Measurements from ENCODE around the gene RCE1.

RCE1 gene

DNA sequence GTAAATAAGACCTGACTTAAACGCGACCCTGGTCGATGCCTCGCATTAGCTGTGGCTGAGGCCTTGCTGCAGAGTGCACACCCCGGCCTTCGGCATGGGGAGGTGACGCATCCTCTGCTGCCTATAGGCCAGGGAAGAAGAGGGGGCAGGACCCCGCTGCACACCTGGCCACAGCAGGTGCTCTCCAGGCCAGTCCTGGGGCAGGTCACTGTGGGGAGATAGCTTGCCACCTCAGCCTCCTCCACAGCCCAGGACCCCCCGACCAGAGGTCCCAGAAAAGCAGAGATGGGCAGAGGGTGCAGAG lies 26.3 kb downstream of the RCE1 start:
- DNase-seq (ENCODE audit: low read depth, low spot score): no peak
- H3K4me3 ChIP-seq (ENCODE audit: low read depth, low read length): no peak overlapping the region
- in situ Hi-C loops (cut with HindIII; ENCODE audit: low sequenced_read_pairs): no loop called here
- TF ChIP-seq, protein P1, sequence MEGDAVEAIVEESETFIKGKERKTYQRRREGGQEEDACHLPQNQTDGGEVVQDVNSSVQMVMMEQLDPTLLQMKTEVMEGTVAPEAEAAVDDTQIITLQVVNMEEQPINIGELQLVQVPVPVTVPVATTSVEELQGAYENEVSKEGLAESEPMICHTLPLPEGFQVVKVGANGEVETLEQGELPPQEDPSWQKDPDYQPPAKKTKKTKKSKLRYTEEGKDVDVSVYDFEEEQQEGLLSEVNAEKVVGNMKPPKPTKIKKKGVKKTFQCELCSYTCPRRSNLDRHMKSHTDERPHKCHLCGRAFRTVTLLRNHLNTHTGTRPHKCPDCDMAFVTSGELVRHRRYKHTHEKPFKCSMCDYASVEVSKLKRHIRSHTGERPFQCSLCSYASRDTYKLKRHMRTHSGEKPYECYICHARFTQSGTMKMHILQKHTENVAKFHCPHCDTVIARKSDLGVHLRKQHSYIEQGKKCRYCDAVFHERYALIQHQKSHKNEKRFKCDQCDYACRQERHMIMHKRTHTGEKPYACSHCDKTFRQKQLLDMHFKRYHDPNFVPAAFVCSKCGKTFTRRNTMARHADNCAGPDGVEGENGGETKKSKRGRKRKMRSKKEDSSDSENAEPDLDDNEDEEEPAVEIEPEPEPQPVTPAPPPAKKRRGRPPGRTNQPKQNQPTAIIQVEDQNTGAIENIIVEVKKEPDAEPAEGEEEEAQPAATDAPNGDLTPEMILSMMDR (IDR thresholded peaks at IDR 0.05; ENCODE audit: low read depth, low read length): no peak

DNA sequence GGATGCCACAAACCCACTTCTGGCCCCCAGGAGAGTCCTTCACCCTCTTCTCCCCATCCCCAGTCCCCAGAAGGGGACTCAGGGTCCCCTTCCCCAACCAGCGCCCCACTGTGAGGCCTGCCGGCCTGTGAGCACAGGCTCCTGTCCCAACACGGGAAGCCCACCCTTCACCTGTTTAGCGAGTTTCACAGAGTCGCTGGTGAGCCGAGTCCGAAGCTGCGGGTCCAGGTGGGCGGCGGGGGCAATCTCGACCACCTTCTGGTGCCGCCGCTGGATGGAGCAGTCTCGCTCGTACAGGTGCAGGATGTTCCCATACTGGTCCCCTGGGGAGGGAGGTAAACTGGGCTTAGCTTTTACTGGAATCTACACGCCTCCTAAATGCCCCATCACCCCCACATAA lies 26.9 kb downstream of the RCE1 start:
- no peak for DNase-seq (ENCODE audit: low read depth, low spot score)
- in situ Hi-C loops (cut with HindIII; ENCODE audit: low sequenced_read_pairs): no loop called here
- H3K4me3 ChIP-seq (ENCODE audit: low read depth, low read length): no peak overlapping the region
- TF ChIP-seq, protein P1 (IDR thresholded peaks at IDR 0.05; ENCODE audit: low read depth, low read length): no peak

DNA sequence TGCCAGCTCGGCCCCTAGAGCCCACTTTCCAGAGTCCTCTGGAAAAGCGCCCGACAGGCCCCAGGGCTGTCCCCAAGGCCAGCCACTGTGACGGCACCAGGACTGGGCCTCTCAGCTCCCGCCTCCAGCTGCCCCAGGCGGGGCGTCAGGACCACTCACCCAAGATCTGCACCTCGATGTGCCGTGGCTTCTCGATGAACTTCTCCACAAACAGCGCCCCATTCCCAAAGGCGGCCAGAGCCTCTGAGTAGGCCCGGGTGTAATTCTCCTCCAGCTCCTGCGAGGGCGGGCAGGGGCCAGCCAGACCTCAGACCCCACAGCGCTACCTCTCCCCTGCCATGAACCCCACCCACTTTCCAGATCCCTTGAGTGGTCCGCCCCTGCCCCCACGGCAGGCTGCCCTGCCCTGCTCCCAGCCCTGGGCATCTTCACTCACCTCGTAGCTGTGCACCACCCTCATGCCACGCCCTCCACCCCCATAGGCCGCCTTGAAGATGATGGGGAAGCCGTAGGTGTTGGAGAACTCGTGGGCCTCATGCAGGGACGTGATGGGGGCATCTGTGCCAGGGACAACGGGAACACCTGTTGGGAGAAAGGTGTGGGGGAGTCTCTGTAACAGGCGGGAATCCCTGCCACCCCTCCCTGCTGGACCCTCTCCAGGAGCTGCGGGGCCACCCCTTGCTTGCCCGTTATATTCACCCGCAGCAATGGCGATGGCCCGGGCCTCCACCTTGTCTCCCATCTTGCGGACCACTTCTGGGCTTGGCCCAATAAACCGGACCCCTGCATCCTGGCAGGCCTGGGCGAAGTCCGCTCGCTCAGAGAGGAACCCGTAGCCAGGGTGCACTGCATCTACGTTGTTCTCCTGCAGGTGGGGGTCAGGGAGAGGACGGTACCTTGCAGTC lies 27.6 kb downstream of the RCE1 start:
- H3K4me3 ChIP-seq (ENCODE audit: low read depth, low read length): no peak overlapping the region
- no peak for DNase-seq (ENCODE audit: low read depth, low spot score)
- TF ChIP-seq, protein P1 (IDR thresholded peaks at IDR 0.05; ENCODE audit: low read depth, low read length): no peak
- in situ Hi-C loops (cut with HindIII; ENCODE audit: low sequenced_read_pairs): no loop called here

DNA sequence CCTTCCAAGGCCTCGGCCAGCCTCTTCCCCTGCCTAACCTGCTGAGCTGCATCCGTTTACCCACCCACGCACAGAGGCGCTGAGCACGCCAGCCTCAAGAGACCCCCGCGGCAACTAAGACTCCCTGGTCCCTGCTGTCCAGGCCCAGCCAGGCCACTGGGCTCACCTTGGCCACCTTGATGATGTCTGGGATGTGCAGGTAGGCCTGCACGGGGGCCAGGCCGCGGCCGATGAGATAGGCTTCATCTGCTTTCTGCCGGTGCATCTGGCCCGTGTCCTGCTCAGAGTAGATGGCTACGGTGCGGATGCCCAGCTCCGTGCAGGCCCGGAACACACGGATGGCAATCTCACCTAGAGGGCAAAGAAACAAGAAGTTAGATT lies 28.3 kb downstream of the RCE1 start:
- in situ Hi-C loops (cut with HindIII; ENCODE audit: low sequenced_read_pairs): no loop called here
- H3K4me3 ChIP-seq (ENCODE audit: low read depth, low read length): no peak overlapping the region
- no peak for DNase-seq (ENCODE audit: low read depth, low spot score)
- TF ChIP-seq, protein P1 (IDR thresholded peaks at IDR 0.05; ENCODE audit: low read depth, low read length): no peak

DNA sequence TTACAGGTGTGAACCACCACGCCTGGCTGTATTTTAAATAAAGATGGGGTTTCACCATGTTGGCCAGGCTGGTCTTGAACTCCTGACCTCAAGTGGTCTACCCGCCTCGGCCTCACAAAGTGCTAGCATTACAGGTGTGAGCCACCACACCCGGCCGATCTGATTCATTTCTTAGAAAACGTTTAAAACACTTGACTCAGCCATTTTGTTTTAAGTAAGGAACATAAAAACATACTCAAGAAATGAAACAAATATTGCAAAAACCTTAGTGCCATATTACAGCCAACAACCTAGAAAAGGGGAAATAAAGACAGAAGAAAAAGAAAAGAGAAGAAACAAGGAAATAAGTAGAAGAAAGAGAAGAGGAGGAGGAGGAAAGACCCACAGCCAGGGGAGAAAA lies 31.0 kb downstream of the RCE1 start:
- DNase-seq (ENCODE audit: low read depth, low spot score): no peak
- TF ChIP-seq, protein P1 (IDR thresholded peaks at IDR 0.05; ENCODE audit: low read depth, low read length): no peak
- no peak overlapping the region for H3K4me3 ChIP-seq (ENCODE audit: low read depth, low read length)
- in situ Hi-C loops (cut with HindIII; ENCODE audit: low sequenced_read_pairs): no loop called here

DNA sequence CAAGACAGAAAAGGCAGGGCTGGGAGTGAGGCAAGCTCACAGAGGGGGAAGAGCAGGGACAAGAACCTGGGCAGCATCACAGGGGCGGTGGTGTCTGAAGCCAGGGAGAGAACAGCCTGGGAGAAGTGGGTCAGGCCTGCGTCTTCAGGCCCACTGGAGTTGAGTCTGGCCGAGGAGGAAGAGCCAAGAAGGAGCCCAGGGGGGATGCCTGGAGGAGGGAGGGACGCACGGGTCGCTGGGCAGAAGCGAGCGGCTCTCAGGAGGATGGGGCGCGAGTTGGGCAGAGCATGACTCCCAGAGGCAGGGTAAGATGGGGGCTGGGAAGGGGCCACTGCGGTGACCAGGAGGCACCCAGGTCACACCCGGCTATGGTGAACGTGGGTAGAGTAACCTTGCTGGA lies 32.1 kb downstream of the RCE1 start:
- in situ Hi-C loops (cut with HindIII; ENCODE audit: low sequenced_read_pairs): no loop called here
- TF ChIP-seq, protein P1 (IDR thresholded peaks at IDR 0.05; ENCODE audit: low read depth, low read length): no peak
- no peak overlapping the region for H3K4me3 ChIP-seq (ENCODE audit: low read depth, low read length)
- no peak for DNase-seq (ENCODE audit: low read depth, low spot score)

All from astrocyte of the spinal cord (primary cell).